HG02870 (cell line): ENCODE data around the gene REEP1.

Experiments used
- ATAC-seq: cut with Tn5 transposase; IDR thresholded peaks from one replicate; pipeline ENCODE4 v1.9.1; 2021; ENCODE audit warnings: mild to moderate bottlenecking, moderate library complexity; ENCODE audit not compliant: unreplicated experiment

REEP1 gene

GRCh38 chr2:86308356-86308755, 29.1 kb downstream of the REEP1 start:
- no peak for ATAC-seq

GRCh38 chr2:86307431-86307830, 30.0 kb downstream of the REEP1 start:
- no peak for ATAC-seq

- ATAC-seq: no peak
Measured at GRCh38 chr2:86305915-86306254, 31.5 kb downstream of the REEP1 start.

GRCh38 chr2:86305195-86305914, 32.1 kb downstream of the REEP1 start:
- no peak for ATAC-seq

- ATAC-seq: no peak
Measured at GRCh38 chr2:86304416-86304815, 33.0 kb downstream of the REEP1 start.

- no peak for ATAC-seq
Measured at GRCh38 chr2:86302320-86302719, 35.1 kb downstream of the REEP1 start.

- ATAC-seq: no peak
Measured at GRCh38 chr2:86301711-86302202, 35.7 kb downstream of the REEP1 start.

GRCh38 chr2:86301009-86301408, 36.4 kb downstream of the REEP1 start:
- no peak for ATAC-seq

- no peak for ATAC-seq
Measured at GRCh38 chr2:86300496-86300895, 36.9 kb downstream of the REEP1 start.

- no peak for ATAC-seq
Measured at GRCh38 chr2:86298411-86299390, 38.7 kb downstream of the REEP1 start.

GRCh38 chr2:86297382-86298147, 39.9 kb downstream of the REEP1 start:
- no peak for ATAC-seq

GRCh38 chr2:86296947-86297346, 40.5 kb downstream of the REEP1 start:
- no peak for ATAC-seq

- ATAC-seq: no peak
Measured at GRCh38 chr2:86295066-86295465, 42.4 kb downstream of the REEP1 start.

GRCh38 chr2:86293612-86294011, 43.8 kb downstream of the REEP1 start:
- no peak for ATAC-seq

- ATAC-seq: no peak
Measured at GRCh38 chr2:86292571-86293515, 44.6 kb downstream of the REEP1 start.

GRCh38 chr2:86291328-86291662, 46.1 kb downstream of the REEP1 start:
- ATAC-seq: no peak

- no peak for ATAC-seq
Measured at GRCh38 chr2:86290596-86291327, 46.7 kb downstream of the REEP1 start.

GRCh38 chr2:86286516-86286915, 50.9 kb downstream of the REEP1 start:
- no peak for ATAC-seq

GRCh38 chr2:86285981-86286380, 51.4 kb downstream of the REEP1 start:
- ATAC-seq: no peak

GRCh38 chr2:86285571-86285970, 51.9 kb downstream of the REEP1 start:
- ATAC-seq: no peak
